ENCODE measurements around the gene MYO15A. TPM values are rescaled to one million over a fixed set of nuclear protein-coding genes. Genes with fewer than 3 reads are reported as not detected.

Gene MYO15A
- total and polyA plus RNA-seq, 2 experiments from 2014 or later = 2.4 to 2.8 TPM

GRCh38 chr17:18099516-18099915, 9.0 kb upstream of the MYO15A start:
- H3K4me1 ChIP-seq (ENCODE audit: insufficient read depth) = no peaks in the 10 kb centered on the region
- no peaks in the 10 kb centered on the region for H3K27me3 ChIP-seq
- no peak overlapping the region for H3K4me2 ChIP-seq
- H3K9me2 ChIP-seq (replicated peaks; ENCODE audit: insufficient read depth) = no peaks in the 10 kb centered on the region
- no peak overlapping the region for H3K27ac ChIP-seq
- DNase-seq (ENCODE audit: low spot score) = no peak
- no peaks in the 10 kb centered on the region for H4K20me1 ChIP-seq (ENCODE audit: insufficient read depth, poor library complexity, severe bottlenecking)
- H3K79me2 ChIP-seq = no peaks in the 10 kb centered on the region
- H3K9me3 ChIP-seq (ENCODE audit: low read depth) = no peaks in the 10 kb centered on the region
- H2AFZ ChIP-seq = no peak overlapping the region
- no peaks in the 10 kb centered on the region for H3K36me3 ChIP-seq (replicated peaks; ENCODE audit: insufficient read depth, low read depth)
- no peak overlapping the region for H3K4me3 ChIP-seq
- WGBS (ENCODE audit: low lambda C conversion rate, missing lambda C conversion rate) = 97% methylated on average over 14 of the region's 14 CpGs
- TF ChIP-seq EZH2 (IDR thresholded peaks at IDR 0.05; ENCODE audit: borderline replicate concordance) (no peak), EZH2phosphoT487 (IDR thresholded peaks at IDR 0.05; ENCODE audit: low read depth, severe bottlenecking, unreplicated experiment) (no peak), CTCF (IDR thresholded peaks at IDR 0.05; ENCODE audit: poor library complexity) (no peak)

- no peak for DNase-seq (ENCODE audit: low spot score)
- no peaks in the 10 kb centered on the region for H3K36me3 ChIP-seq (replicated peaks; ENCODE audit: insufficient read depth, low read depth)
- 96% methylated on average over 10 of the region's 10 CpGs for WGBS (ENCODE audit: low lambda C conversion rate, missing lambda C conversion rate)
Measured at GRCh38 chr17:18100616-18101015, 7.9 kb upstream of the MYO15A start.

GRCh38 chr17:18101828-18102227, 6.7 kb upstream of the MYO15A start:
- WGBS (ENCODE audit: low lambda C conversion rate, missing lambda C conversion rate) = 92% methylated on average over 9 of the region's 9 CpGs
- Histone ChIP-seq H4K20me1 (ENCODE audit: insufficient read depth, poor library complexity, severe bottlenecking) (no peaks in the 10 kb centered on the region), H3K9me3 (ENCODE audit: low read depth) (no peaks in the 10 kb centered on the region), H3K4me2 (no peak overlapping the region), H3K4me3 (no peak overlapping the region), H3K4me1 (ENCODE audit: insufficient read depth) (no peaks in the 10 kb centered on the region), H3K9me2 (replicated peaks; ENCODE audit: insufficient read depth) (no peaks in the 10 kb centered on the region), H3K36me3 (replicated peaks; ENCODE audit: insufficient read depth, low read depth) (no peaks in the 10 kb centered on the region), H3K79me2 (no peaks in the 10 kb centered on the region), H3K27ac (no peak overlapping the region), H3K27me3 (no peaks in the 10 kb centered on the region), H2AFZ (no peak overlapping the region)
- DNase-seq (ENCODE audit: low spot score) = no peak
- TF ChIP-seq EZH2 (IDR thresholded peaks at IDR 0.05; ENCODE audit: borderline replicate concordance) (no peak), CTCF (IDR thresholded peaks at IDR 0.05; ENCODE audit: poor library complexity) (no peak), EZH2phosphoT487 (IDR thresholded peaks at IDR 0.05; ENCODE audit: low read depth, severe bottlenecking, unreplicated experiment) (no peak)

More at GRCh38 chr17:18100616-18101015, 7.9 kb upstream of the MYO15A start:
- Histone ChIP-seq H3K9me3 (ENCODE audit: low read depth) (no peaks in the 10 kb centered on the region), H3K9me2 (replicated peaks; ENCODE audit: insufficient read depth) (no peaks in the 10 kb centered on the region), H3K27me3 (no peaks in the 10 kb centered on the region), H3K4me2 (no peak overlapping the region), H3K79me2 (no peaks in the 10 kb centered on the region), H3K4me3 (no peak overlapping the region), H2AFZ (no peak overlapping the region), H3K4me1 (ENCODE audit: insufficient read depth) (no peaks in the 10 kb centered on the region), H4K20me1 (ENCODE audit: insufficient read depth, poor library complexity, severe bottlenecking) (no peaks in the 10 kb centered on the region), H3K27ac (no peak overlapping the region)
- TF ChIP-seq EZH2phosphoT487 (IDR thresholded peaks at IDR 0.05; ENCODE audit: low read depth, severe bottlenecking, unreplicated experiment) = no peak
- no peak for TF ChIP-seq EZH2 (IDR thresholded peaks at IDR 0.05; ENCODE audit: borderline replicate concordance)
- TF ChIP-seq CTCF (IDR thresholded peaks at IDR 0.05; ENCODE audit: poor library complexity) = no peak

GRCh38 chr17:18102640-18103039, 5.9 kb upstream of the MYO15A start:
- no peaks in the 10 kb centered on the region for H3K9me2 ChIP-seq (replicated peaks; ENCODE audit: insufficient read depth)
- no peak overlapping the region for H3K4me2 ChIP-seq
- no peak for DNase-seq (ENCODE audit: low spot score)
- no peak overlapping the region for H2AFZ ChIP-seq
- H4K20me1 ChIP-seq (ENCODE audit: insufficient read depth, poor library complexity, severe bottlenecking) = no peaks in the 10 kb centered on the region
- TF ChIP-seq EZH2phosphoT487 (IDR thresholded peaks at IDR 0.05; ENCODE audit: low read depth, severe bottlenecking, unreplicated experiment) = no peak
- TF ChIP-seq EZH2 (IDR thresholded peaks at IDR 0.05; ENCODE audit: borderline replicate concordance) = no peak
- TF ChIP-seq CTCF (IDR thresholded peaks at IDR 0.05; ENCODE audit: poor library complexity) = no peak
- 96% methylated on average over 3 of the region's 3 CpGs for WGBS (ENCODE audit: low lambda C conversion rate, missing lambda C conversion rate)
- H3K4me3 ChIP-seq = no peak overlapping the region
- H3K27me3 ChIP-seq = no peaks in the 10 kb centered on the region
- H3K36me3 ChIP-seq (replicated peaks; ENCODE audit: insufficient read depth, low read depth) = no peaks in the 10 kb centered on the region
- H3K9me3 ChIP-seq (ENCODE audit: low read depth) = no peaks in the 10 kb centered on the region
- no peaks in the 10 kb centered on the region for H3K4me1 ChIP-seq (ENCODE audit: insufficient read depth)
- H3K27ac ChIP-seq = no peak overlapping the region
- no peaks in the 10 kb centered on the region for H3K79me2 ChIP-seq

Data from hepatocyte (in vitro differentiated cells).